ENCODE measurements around the gene MUC20. TPM values are rescaled to one million over a fixed set of nuclear protein-coding genes. Genes with fewer than 3 reads are reported as not detected.

The MUC20 gene
- total RNA-seq, 1 donor from 2014 or later: 2.3 TPM

GRCh38 chr3:195754141-195754540 is 33.4 kb downstream of the MUC20 start:
- Mint-ChIP-seq H3K27ac (ENCODE audit: unreplicated experiment) (no peak overlapping the region), H3K9me3 (no peaks in the 10 kb centered on the region), H3K27me3 (ENCODE audit: low read depth) (peaks cover 11% of the 10 kb centered on the region), H3K36me3 (ENCODE audit: low read depth) (no peaks in the 10 kb centered on the region), H3K4me1 (peaks cover 3% of the 10 kb centered on the region), H3K4me3 (no peak overlapping the region)
- no peak for TF ChIP-seq CTCF (conservative IDR thresholded peaks at IDR 0.05)
- no peak for DNase-seq (ENCODE audit: low read depth, low spot score)

- H3K9me3 Mint-ChIP-seq: no peaks in the 10 kb centered on the region
- peaks cover 3% of the 10 kb centered on the region for H3K4me1 Mint-ChIP-seq
- H3K36me3 Mint-ChIP-seq (ENCODE audit: low read depth): no peaks in the 10 kb centered on the region
- peaks cover 12% of the 10 kb centered on the region for H3K27me3 Mint-ChIP-seq (ENCODE audit: low read depth)
- no peak overlapping the region for H3K27ac Mint-ChIP-seq (ENCODE audit: unreplicated experiment)
- H3K4me3 Mint-ChIP-seq: no peak overlapping the region
- TF ChIP-seq CTCF (conservative IDR thresholded peaks at IDR 0.05): no peak
- no peak for DNase-seq (ENCODE audit: low read depth, low spot score)
Measured at GRCh38 chr3:195754906-195755305, 34.1 kb downstream of the MUC20 start.

GRCh38 chr3:195755391-195755790 is 34.6 kb downstream of the MUC20 start:
- Mint-ChIP-seq H3K9me3 (no peaks in the 10 kb centered on the region), H3K27me3 (ENCODE audit: low read depth) (peaks cover 12% of the 10 kb centered on the region), H3K4me3 (no peak overlapping the region), H3K27ac (ENCODE audit: unreplicated experiment) (no peak overlapping the region), H3K36me3 (ENCODE audit: low read depth) (no peaks in the 10 kb centered on the region), H3K4me1 (peaks cover 3% of the 10 kb centered on the region)
- no peak for TF ChIP-seq CTCF (conservative IDR thresholded peaks at IDR 0.05)
- DNase-seq (ENCODE audit: low read depth, low spot score): no peak

- Mint-ChIP-seq H3K9me3 (no peaks in the 10 kb centered on the region), H3K4me1 (peaks cover 3% of the 10 kb centered on the region), H3K36me3 (ENCODE audit: low read depth) (no peaks in the 10 kb centered on the region), H3K4me3 (no peak overlapping the region), H3K27me3 (ENCODE audit: low read depth) (peaks cover 12% of the 10 kb centered on the region), H3K27ac (ENCODE audit: unreplicated experiment) (no peak overlapping the region)
- DNase-seq (ENCODE audit: low read depth, low spot score): no peak
- TF ChIP-seq CTCF (conservative IDR thresholded peaks at IDR 0.05): no peak
Measured at GRCh38 chr3:195755791-195756676, 35.3 kb downstream of the MUC20 start.

GRCh38 chr3:195757438-195757770 is 36.6 kb downstream of the MUC20 start:
- no peaks in the 10 kb centered on the region for H3K9me3 Mint-ChIP-seq
- no peak for TF ChIP-seq CTCF (conservative IDR thresholded peaks at IDR 0.05)
- H3K27me3 Mint-ChIP-seq (ENCODE audit: low read depth): peaks cover 12% of the 10 kb centered on the region
- H3K27ac Mint-ChIP-seq (ENCODE audit: unreplicated experiment): no peak overlapping the region
- no peak overlapping the region for H3K4me3 Mint-ChIP-seq
- DNase-seq (ENCODE audit: low read depth, low spot score): no peak
- H3K4me1 Mint-ChIP-seq: peaks cover 3% of the 10 kb centered on the region
- no peaks in the 10 kb centered on the region for H3K36me3 Mint-ChIP-seq (ENCODE audit: low read depth)

Measured in neural crest cell (in vitro differentiated cells).